Measurements from ENCODE around the gene MTG2. TPM values are rescaled to one million over a fixed set of nuclear protein-coding genes. Genes with fewer than 3 reads are reported as not detected.

Gene MTG2
- total and polyA plus RNA-seq, 2 of the 13 experiments (the other 11 are each of a cell fraction or from before 2014, with no cell fraction given), result 20.4 to 37.8 TPM

GRCh38 chr20:62219992-62220665, 37.3 kb downstream of the MTG2 start, which contains the start of gene HRH3 (continued):
- peak; percentile 73 for TF ChIP-seq ARNTL (CRISPR knock-in tag; IDR thresholded peaks at IDR 0.05)
- TF ChIP-seq MIER3 (CRISPR knock-in tag; IDR thresholded peaks at IDR 0.05; ENCODE audit: borderline replicate concordance), result 0 out of 2 replicates have a peak, but pooled peaks have one; percentile 43
- 0 out of 2 replicates have a peak, but pooled peaks have one; percentile 12 for TF ChIP-seq BHLHE40 (IDR thresholded peaks at IDR 0.05; ENCODE audit: low read length)
- TF ChIP-seq ZNF17 (CRISPR knock-in tag; IDR thresholded peaks at IDR 0.05), result 0 out of 2 replicates have a peak, but pooled peaks have one; percentile 11
- no peak for TF ChIP-seq GRHL1 (CRISPR knock-in tag; conservative IDR thresholded peaks at IDR 0.05)
- peak; percentile 88 for TF ChIP-seq ZBTB26 (CRISPR knock-in tag; IDR thresholded peaks at IDR 0.05; ENCODE audit: borderline replicate concordance)
- TF ChIP-seq REPIN1 (CRISPR knock-in tag; IDR thresholded peaks at IDR 0.05; ENCODE audit: borderline replicate concordance, low read depth), result no peak
- TF ChIP-seq MEIS2 (CRISPR knock-in tag; IDR thresholded peaks at IDR 0.05), result peak; percentile 93
- TF ChIP-seq ZNF546 (CRISPR knock-in tag; conservative IDR thresholded peaks at IDR 0.05), result no peak
- TF ChIP-seq FOXK1 (CRISPR knock-in tag; IDR thresholded peaks at IDR 0.05; ENCODE audit: borderline replicate concordance, low read depth), result peak; percentile 46; the same call in 1 of the 2 replicates
- no peak for TF ChIP-seq GTF2F1 (IDR thresholded peaks at IDR 0.05; ENCODE audit: low read length)
- TF ChIP-seq DMAP1 (CRISPR knock-in tag; IDR thresholded peaks at IDR 0.05), result no peak
- TF ChIP-seq RORA (CRISPR knock-in tag; IDR thresholded peaks at IDR 0.05), result no peak
- no peak for TF ChIP-seq MLLT10 (CRISPR knock-in tag; IDR thresholded peaks at IDR 0.05)
- TF ChIP-seq ZNF850 (CRISPR knock-in tag; conservative IDR thresholded peaks at IDR 0.05), result no peak
- TF ChIP-seq KLF16 (CRISPR knock-in tag; IDR thresholded peaks at IDR 0.05), result peak in 1 of 2 experiments; percentile 77; a peak in 1 of 4 replicates
- peak; percentile 46; the same call in 1 of the 2 replicates for TF ChIP-seq ZNF501 (CRISPR knock-in tag; IDR thresholded peaks at IDR 0.05)
- TF ChIP-seq HCFC1 (IDR thresholded peaks at IDR 0.05; ENCODE audit: low read depth, low read length), result no peak
- no peak for TF ChIP-seq TP53 (CRISPR knock-in tag; conservative IDR thresholded peaks at IDR 0.05)
- TF ChIP-seq ZSCAN5A (CRISPR knock-in tag; IDR thresholded peaks at IDR 0.05; ENCODE audit: borderline replicate concordance), result no peak
- TF ChIP-seq KLF11 (CRISPR knock-in tag; IDR thresholded peaks at IDR 0.05), result no peak
- no peak for TF ChIP-seq ZNF326 (CRISPR knock-in tag; IDR thresholded peaks at IDR 0.05; ENCODE audit: borderline replicate concordance)
- no peak for TF ChIP-seq ZNF720 (CRISPR knock-in tag; IDR thresholded peaks at IDR 0.05)
- TF ChIP-seq NR2F1 (CRISPR knock-in tag; IDR thresholded peaks at IDR 0.05), result no peak
- TF ChIP-seq GFI1 (CRISPR knock-in tag; IDR thresholded peaks at IDR 0.05; ENCODE audit: borderline replicate concordance), result peak; percentile 35; the same call in 1 of the 2 replicates
- TF ChIP-seq HIVEP1 (CRISPR knock-in tag; IDR thresholded peaks at IDR 0.05), result no peak
- no peak for TF ChIP-seq SOX6 (IDR thresholded peaks at IDR 0.05)
- no peak for TF ChIP-seq SOX6 (CRISPR knock-in tag; IDR thresholded peaks at IDR 0.05)
- no peak for TF ChIP-seq DNMT1 (CRISPR knock-in tag; IDR thresholded peaks at IDR 0.05)

Data from HepG2 (cell line).